ENCODE results near the gene NRDE2.

DNA sequence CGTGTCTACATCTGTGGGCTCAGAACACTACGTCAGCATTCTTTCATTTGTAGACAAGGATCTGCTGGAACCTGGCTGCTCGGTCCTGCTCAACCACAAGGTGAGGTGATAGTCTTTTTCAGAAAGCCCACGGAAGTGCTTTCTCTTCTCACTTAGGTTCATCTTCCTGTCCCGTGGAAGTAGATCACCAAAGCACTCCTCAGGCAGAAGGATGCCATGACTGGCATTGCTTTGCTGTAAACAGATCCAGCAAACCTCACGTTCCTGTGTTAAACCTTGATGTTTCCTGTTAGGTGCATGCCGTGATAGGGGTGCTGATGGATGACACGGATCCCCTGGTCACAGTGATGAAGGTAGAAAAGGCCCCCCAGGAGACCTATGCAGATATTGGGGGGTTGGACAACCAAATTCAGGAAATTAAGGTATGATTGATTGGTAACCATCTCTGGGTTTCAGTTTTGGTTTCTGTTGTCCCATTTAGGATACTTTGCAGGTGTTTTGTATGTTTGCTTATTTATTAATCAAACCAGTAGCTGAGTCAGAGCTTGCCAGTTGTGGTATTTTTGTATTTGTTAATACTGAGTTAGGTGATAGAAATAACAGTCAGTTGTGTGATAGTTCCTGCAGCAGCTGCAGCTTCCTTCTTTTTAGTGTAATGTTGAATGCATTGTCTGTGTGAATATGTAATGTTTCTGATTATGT is 67.8 kb downstream of the NRDE2 start:
- TF ChIP-seq EP300 (IDR thresholded peaks at IDR 0.05; ENCODE audit: borderline replicate concordance) = no peak
- no peak for TF ChIP-seq CEBPB (IDR thresholded peaks at IDR 0.05)
